ENCODE measurements around the gene INTS11. TPM values are rescaled to one million over a fixed set of nuclear protein-coding genes. Genes with fewer than 3 reads are reported as not detected.

INTS11 gene
- total and polyA plus RNA-seq, 2 of the 13 experiments (the other 11 are each of a cell fraction or from before 2014, with no cell fraction given), result 52.8 to 94.8 TPM

- TF ChIP-seq IKZF5 (CRISPR knock-in tag; IDR thresholded peaks at IDR 0.05) (no peak), ZNF574 (CRISPR knock-in tag; IDR thresholded peaks at IDR 0.05) (peak; percentile 70), KLF16 (CRISPR knock-in tag; IDR thresholded peaks at IDR 0.05) (no peak), TSC22D2 (CRISPR knock-in tag; IDR thresholded peaks at IDR 0.05; ENCODE audit: borderline replicate concordance) (no peak), SMC3 (IDR thresholded peaks at IDR 0.05; ENCODE audit: low read length) (no peak), MXD3 (CRISPR knock-in tag; IDR thresholded peaks at IDR 0.05) (no peak), FOXA3 (CRISPR knock-in tag; IDR thresholded peaks at IDR 0.05) (no peak), AHDC1 (CRISPR knock-in tag; IDR thresholded peaks at IDR 0.05; ENCODE audit: borderline replicate concordance) (0 out of 2 replicates have a peak, but pooled peaks have one; percentile 45), ZNF292 (CRISPR knock-in tag; IDR thresholded peaks at IDR 0.05; ENCODE audit: borderline replicate concordance, low read depth) (no peak), PRMT3 (CRISPR knock-in tag; IDR thresholded peaks at IDR 0.05; ENCODE audit: borderline replicate concordance, low read depth) (no peak), PBX3 (CRISPR knock-in tag; IDR thresholded peaks at IDR 0.05; ENCODE audit: borderline replicate concordance) (no peak), ZNF468 (CRISPR knock-in tag; IDR thresholded peaks at IDR 0.05) (no peak), ZNF709 (CRISPR knock-in tag; IDR thresholded peaks at IDR 0.05) (peak; percentile 29; the same call in 1 of the 2 replicates)
- TF ChIP-seq, protein P1, sequence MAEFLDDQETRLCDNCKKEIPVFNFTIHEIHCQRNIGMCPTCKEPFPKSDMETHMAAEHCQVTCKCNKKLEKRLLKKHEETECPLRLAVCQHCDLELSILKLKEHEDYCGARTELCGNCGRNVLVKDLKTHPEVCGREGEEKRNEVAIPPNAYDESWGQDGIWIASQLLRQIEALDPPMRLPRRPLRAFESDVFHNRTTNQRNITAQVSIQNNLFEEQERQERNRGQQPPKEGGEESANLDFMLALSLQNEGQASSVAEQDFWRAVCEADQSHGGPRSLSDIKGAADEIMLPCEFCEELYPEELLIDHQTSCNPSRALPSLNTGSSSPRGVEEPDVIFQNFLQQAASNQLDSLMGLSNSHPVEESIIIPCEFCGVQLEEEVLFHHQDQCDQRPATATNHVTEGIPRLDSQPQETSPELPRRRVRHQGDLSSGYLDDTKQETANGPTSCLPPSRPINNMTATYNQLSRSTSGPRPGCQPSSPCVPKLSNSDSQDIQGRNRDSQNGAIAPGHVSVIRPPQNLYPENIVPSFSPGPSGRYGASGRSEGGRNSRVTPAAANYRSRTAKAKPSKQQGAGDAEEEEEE (CRISPR knock-in tag; IDR thresholded peaks at IDR 0.05; ENCODE audit: borderline replicate concordance), result 0 out of 2 replicates have a peak, but pooled peaks have one; percentile 59
These were observed 23.4 kb upstream of the INTS11 start (continued) for GRCh38 chr1:1347663-1348419.
